ENCODE measurements around the gene MMADHC. TPM values are rescaled to one million over a fixed set of nuclear protein-coding genes. Genes with fewer than 3 reads are reported as not detected.

Gene MMADHC
- total and polyA plus RNA-seq, 2 experiments from 2014 or later, result 38.5 to 129 TPM

DNA sequence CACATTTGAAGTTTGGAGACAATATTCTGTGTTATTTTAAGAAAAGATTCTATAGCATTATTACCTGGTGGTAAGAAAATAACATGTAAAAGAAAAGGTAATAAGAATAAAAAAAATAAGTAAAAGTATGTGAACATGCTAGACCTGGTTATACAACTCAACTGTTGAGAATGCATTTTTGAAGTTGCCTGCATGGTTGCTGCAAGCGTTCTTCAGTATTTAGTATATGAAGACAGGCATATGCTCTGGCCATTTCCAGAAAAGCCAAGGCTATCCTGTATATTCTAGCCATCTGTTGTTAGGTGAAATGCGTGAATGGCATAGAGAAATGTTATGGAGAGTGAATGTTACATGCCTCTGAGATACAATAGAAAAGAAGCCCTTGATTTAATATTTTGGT, 6.8 kb upstream of the MMADHC start:
- TF ChIP-seq, protein P1, sequence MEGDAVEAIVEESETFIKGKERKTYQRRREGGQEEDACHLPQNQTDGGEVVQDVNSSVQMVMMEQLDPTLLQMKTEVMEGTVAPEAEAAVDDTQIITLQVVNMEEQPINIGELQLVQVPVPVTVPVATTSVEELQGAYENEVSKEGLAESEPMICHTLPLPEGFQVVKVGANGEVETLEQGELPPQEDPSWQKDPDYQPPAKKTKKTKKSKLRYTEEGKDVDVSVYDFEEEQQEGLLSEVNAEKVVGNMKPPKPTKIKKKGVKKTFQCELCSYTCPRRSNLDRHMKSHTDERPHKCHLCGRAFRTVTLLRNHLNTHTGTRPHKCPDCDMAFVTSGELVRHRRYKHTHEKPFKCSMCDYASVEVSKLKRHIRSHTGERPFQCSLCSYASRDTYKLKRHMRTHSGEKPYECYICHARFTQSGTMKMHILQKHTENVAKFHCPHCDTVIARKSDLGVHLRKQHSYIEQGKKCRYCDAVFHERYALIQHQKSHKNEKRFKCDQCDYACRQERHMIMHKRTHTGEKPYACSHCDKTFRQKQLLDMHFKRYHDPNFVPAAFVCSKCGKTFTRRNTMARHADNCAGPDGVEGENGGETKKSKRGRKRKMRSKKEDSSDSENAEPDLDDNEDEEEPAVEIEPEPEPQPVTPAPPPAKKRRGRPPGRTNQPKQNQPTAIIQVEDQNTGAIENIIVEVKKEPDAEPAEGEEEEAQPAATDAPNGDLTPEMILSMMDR (IDR thresholded peaks at IDR 0.05; ENCODE audit: low read depth, low read length), result no peak
- Histone ChIP-seq H3K4me3 (no peak overlapping the region), H3K36me3 (no peaks in the 10 kb centered on the region), H3K9me3 (ENCODE audit: low read depth) (no peaks in the 10 kb centered on the region), H3K27me3 (no peaks in the 10 kb centered on the region), H3K4me1 (ENCODE audit: low read depth) (peaks cover 6% of the 10 kb centered on the region), H3K27ac (no peak overlapping the region)
- no peak for DNase-seq (ENCODE audit: low read depth in 1 of 2, low spot score in 1 of 2)

DNA sequence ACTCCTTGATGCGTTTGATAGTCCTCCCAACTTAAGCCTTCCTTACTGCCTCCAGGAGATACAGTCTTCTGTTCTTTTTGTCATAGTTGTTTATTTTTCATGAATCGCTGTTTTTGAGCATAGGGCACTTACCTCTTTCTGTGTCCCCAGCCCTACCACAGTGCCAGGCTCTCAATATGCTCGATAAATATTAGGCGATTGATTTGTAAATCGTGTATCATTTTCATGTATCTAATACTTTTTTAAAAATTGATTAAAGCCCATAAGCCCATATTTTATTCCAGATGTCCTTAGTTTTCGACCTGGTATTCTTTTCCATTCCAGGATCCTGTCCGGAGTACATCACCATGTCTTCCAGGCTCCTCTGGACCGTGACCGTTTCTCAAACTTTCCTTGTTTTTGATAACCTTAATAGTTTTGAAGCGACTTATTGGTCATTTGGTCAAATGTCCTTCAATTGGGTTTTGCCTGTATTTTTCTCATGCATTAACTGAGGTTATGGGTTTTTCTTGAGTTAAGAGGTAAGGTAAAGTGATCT, 444 bp upstream of the MMADHC start:
- peaks cover 9% of the 10 kb centered on the region for H3K36me3 ChIP-seq
- H3K4me3 ChIP-seq, result peak overlapping the region; percentile 76
- TF ChIP-seq, protein P1 (IDR thresholded peaks at IDR 0.05; ENCODE audit: low read depth, low read length), result no peak
- H3K9me3 ChIP-seq (ENCODE audit: low read depth), result no peaks in the 10 kb centered on the region
- H3K27ac ChIP-seq, result no peak overlapping the region
- H3K4me1 ChIP-seq (ENCODE audit: low read depth), result peaks cover 26% of the 10 kb centered on the region
- DNase-seq (ENCODE audit: low read depth in 1 of 2, low spot score in 1 of 2), result peak in 1 of 2 donors; percentile 16
- H3K27me3 ChIP-seq, result no peaks in the 10 kb centered on the region

DNA sequence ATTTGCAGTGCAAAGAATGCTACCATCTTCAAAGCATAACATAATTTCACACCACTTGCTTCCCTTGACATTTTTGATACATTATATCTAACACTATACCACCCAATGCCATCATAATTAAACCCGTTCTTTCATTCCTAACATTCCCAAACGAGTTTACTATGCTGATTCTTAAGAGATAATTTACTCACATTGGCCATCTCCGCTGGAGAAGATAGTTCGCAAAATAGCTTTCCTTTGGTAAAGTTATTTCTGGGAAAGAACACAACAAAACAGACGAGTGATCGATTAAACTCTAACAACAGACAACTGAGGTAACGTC, 716 bp downstream of the MMADHC start:
- no peaks in the 10 kb centered on the region for H3K9me3 ChIP-seq (ENCODE audit: low read depth)
- H3K4me3 ChIP-seq, result peak overlapping the region; percentile 76
- no peaks in the 10 kb centered on the region for H3K27me3 ChIP-seq
- peak overlapping the region; percentile 96 for H3K27ac ChIP-seq
- TF ChIP-seq, protein P1 (IDR thresholded peaks at IDR 0.05; ENCODE audit: low read depth, low read length), result no peak
- DNase-seq (ENCODE audit: low read depth in 1 of 2, low spot score in 1 of 2), result peak in 1 of 2 donors; percentile 4
- H3K36me3 ChIP-seq, result peaks cover 14% of the 10 kb centered on the region
- H3K4me1 ChIP-seq (ENCODE audit: low read depth), result peaks cover 26% of the 10 kb centered on the region

DNA sequence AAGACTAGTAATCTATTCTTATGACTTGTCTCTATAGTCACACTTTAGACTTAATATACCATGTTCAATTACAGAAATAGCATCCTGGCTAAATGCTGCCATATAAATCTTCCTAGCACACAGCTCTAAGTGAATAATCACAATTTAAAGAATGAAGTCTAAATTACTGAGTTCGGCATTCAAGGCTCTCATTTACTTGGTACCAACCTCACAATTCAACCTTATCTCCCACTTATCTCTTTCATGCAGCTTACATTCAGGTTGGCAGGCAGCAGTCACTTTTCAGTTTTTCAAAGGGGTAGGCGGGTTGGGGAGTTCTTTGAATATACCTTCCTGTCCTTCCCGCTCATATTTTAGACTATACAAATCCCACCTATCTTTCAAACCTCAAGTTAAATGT, 1.5 kb downstream of the MMADHC start:
- peaks cover 22% of the 10 kb centered on the region for H3K36me3 ChIP-seq
- peaks cover 26% of the 10 kb centered on the region for H3K4me1 ChIP-seq (ENCODE audit: low read depth)
- H3K9me3 ChIP-seq (ENCODE audit: low read depth), result no peaks in the 10 kb centered on the region
- DNase-seq (ENCODE audit: low read depth in 1 of 2, low spot score in 1 of 2), result no peak
- TF ChIP-seq, protein P1 (IDR thresholded peaks at IDR 0.05; ENCODE audit: low read depth, low read length), result no peak
- peak overlapping the region; percentile 96 for H3K27ac ChIP-seq
- H3K4me3 ChIP-seq, result peak overlapping the region; percentile 76
- no peaks in the 10 kb centered on the region for H3K27me3 ChIP-seq

DNA sequence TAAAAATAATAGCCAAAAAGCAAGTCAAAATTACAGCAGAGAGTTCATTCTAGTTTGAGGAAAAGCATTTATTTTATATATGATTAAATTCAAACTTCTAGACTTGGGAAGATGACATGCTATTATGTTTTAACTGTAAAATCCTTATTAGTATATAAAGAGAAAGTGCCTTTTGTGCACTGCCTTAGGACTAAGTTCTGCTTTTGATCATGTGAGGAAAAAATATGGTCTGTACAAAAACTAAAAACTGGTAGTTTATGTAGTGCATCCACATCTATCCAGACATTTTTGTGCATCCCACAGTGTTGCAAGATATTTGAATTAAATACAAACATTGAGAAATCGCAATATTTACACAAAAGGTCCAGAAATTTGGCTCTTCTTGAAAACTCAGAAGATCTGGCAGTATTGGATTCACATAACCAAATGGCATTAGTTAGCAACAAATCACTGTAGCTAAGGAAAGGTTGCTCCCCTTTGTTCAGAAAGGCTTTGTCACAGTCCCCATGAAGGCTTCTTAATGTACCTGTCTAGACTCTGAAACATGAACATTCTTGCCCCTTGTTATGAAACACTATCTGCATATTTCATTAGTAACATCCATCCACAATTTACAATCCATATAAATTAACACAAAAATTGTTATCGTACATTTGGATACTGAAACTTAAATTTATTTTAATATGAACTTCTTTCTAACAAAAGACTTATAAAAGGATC, 2.2 kb downstream of the MMADHC start:
- Histone ChIP-seq H3K27me3 (no peaks in the 10 kb centered on the region), H3K4me3 (peak overlapping the region; percentile 76), H3K4me1 (ENCODE audit: low read depth) (peaks cover 26% of the 10 kb centered on the region), H3K9me3 (ENCODE audit: low read depth) (no peaks in the 10 kb centered on the region), H3K36me3 (peaks cover 27% of the 10 kb centered on the region), H3K27ac (no peak overlapping the region)
- TF ChIP-seq, protein P1 (IDR thresholded peaks at IDR 0.05; ENCODE audit: low read depth, low read length), result no peak
- no peak for DNase-seq (ENCODE audit: low read depth in 1 of 2, low spot score in 1 of 2)

All from cardiac muscle cell (in vitro differentiated cells and primary cell).